ENCODE results near the gene LSM3.

LSM3 gene

DNA sequence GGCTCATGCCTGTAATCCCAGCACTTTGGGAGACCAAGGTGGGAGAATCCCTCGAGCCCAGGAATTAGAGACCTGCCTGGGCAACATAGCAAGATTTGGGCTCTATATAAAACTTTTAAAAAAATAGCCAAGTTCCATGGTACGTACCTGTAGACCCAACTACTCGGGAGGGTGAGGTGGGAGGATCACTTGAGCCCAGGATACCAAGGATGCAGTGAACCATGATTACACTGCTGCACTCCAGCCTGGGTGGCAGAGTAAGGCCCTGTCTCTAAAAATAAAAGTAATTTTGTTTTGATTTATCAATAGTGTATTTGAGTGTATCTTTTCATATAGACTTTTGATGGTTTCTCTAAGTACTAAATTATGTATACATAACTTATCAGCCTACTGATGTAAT is 63.1 kb downstream of the LSM3 start:
- no peak for DNase-seq (ENCODE audit: low spot score)

DNA sequence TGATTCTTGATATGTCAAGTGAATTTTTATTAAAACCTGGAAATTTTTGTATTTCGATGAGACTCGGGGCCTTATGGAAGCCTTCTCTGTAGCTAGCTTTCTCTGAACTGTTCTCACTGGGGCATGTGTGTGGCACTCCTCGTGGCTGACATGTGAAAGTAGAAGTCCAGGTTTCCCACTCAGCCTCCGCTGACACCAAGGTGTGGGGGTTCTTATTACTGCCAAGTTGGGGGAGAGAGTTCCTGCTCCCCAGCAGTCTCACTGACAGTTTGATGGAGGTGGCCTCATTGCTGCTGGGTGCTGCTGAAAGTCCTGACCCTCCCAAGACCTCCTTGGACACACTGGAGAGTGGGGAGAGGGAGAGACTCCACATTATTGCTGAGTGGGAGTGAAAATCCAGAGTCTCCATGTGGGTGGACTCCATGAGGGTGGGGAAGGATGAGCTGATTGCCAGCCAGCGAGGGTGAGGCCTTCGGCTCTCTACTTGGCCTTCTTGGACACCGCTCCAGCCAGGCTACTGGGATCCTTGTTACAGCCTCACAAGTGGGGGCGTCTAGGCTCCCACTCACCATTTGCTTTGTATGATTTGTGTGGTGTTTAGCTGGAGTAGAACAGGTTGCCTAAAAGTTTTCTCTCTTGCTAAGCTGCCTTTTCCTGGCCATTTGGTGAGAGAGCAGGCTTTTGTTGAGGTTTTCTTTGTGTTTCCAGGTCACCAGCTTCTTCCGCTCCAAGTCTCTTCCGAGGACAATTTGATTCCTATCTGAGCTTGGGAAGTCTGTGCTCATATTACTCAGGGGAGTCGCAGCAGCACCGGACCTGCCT is 64.1 kb downstream of the LSM3 start:
- DNase-seq (ENCODE audit: low spot score), result no peak

DNA sequence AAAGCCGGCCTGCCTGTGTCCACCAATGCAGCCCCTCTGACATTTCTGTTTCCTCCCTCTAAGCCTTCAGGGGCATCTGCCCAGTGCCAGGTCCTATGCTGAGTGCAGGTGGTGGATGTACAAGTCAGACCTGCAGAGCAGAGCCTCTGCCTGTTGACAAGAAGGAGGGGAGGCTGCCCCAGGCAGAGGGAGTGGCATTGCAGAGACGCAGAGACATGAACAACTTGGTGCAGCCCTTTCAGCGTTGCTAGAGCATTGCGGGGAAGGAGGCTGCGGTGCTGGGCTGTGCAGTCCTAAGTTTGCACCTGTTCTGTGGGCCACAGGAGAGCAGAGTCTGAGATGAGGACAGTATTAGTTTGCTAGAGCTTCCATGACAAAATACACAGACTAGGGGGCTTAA is 65.2 kb downstream of the LSM3 start:
- DNase-seq (ENCODE audit: low spot score), result no peak

DNA sequence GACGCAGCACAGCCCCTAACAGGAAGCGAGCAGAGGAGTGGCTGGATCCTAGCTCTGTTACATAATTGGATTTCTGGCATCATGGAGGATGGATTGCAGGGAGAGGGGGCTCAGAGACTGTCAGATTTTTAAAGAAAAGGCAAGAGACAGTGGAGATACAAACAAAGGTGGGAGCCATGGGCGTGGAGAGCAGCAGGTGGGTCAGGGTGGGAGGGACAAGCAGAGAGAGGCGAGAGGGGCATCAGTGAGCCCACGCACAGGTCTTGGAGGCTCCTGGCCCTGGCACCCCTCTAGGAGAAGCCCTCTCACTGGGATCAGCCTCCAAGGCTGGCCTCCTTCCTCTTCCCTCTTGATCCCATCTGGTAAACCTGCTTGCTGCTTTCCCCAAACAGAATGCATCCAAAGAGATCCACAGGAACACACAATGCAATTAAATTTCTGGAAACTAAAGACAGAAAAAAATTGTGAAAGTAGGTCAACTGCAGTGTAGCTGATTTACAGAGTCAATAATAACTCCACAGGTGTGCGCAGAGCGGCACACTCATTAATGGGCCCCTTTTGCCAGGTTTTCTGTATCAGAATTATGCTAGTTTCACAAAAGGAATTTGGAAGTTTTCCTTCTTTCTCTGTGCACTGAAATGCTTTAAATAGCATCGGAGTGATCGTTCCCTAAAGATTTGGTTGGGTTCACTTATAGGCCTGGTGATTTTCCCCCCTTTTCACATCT is 66.1 kb downstream of the LSM3 start:
- DNase-seq (ENCODE audit: low spot score), result no peak

DNA sequence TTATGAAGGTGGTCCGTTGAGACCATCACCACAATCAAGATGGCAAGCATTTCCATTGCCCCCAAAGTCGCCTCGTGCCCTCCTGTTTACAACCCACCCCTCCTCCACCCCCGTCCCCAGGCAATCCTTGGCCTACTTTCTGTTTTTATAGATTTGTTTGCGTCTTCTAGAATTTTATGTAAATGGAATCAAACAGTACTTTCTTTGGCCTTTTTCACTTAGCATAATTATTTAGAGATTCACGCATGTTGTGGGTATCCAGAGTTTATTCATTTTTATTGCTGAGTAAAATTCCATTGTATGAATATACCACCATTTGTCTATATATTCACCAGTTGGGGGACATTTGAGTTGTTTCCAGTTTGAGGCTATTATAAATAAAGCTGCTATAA is 66.6 kb downstream of the LSM3 start:
- DNase-seq (ENCODE audit: low spot score), result no peak

DNA sequence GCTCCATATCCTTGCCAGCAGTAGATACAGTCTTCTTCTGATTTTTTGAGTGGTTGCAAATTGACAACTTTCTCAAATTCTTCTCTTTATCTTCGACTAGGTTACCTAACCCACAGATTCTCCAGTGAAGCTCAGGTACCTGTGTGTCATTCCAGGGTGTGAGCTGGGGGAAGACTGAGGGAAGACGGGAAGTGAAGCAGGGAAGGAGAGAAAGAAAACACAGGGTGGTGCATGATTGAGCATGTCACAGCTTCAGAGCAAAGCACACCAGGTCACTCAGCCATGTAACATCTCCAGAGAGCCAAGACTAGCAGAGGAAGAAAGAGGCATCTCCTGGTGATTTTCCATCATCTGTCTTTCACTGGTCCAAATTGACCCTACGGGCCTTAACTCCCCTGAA is 67.2 kb downstream of the LSM3 start:
- no peak for DNase-seq (ENCODE audit: low spot score)

DNA sequence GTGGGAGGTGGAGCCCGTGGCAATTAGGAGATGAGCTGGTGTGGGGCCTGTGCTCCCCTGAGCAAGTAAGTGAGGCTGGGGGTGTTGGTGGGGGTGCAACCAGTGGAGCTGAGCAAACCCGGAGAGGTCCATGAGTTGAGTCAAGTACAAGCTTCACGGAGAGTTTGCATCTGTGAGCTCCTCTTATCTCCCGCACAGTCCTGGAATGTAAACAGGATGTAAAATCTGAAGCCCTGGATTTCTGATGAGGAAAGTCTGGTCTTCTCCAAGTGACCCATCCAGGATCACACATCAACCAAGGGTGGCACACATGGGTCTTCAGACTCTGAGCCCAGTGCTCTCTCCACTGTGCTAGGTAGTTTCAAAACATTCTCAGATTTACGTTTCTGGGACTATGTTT is 67.8 kb downstream of the LSM3 start:
- DNase-seq (ENCODE audit: low spot score), result no peak

DNA sequence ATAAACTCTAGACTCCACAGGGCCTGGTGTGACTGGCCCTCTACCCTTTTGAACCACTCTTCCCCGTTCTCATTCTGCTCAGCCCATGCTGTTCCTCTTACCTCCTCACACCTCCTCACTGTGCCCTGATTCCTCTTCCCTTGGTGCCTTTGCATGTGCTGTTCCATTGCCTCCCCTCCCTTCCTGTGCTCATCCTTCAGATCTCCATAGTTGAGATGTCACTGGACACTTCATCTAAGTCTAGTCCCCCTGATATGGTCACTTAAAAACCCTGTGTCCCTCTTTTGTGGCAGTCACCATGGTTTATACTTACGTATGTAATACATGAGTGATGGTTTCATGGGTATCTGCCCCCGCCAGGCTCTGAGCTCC is 69.8 kb downstream of the LSM3 start:
- no peak for DNase-seq (ENCODE audit: low spot score)

DNA sequence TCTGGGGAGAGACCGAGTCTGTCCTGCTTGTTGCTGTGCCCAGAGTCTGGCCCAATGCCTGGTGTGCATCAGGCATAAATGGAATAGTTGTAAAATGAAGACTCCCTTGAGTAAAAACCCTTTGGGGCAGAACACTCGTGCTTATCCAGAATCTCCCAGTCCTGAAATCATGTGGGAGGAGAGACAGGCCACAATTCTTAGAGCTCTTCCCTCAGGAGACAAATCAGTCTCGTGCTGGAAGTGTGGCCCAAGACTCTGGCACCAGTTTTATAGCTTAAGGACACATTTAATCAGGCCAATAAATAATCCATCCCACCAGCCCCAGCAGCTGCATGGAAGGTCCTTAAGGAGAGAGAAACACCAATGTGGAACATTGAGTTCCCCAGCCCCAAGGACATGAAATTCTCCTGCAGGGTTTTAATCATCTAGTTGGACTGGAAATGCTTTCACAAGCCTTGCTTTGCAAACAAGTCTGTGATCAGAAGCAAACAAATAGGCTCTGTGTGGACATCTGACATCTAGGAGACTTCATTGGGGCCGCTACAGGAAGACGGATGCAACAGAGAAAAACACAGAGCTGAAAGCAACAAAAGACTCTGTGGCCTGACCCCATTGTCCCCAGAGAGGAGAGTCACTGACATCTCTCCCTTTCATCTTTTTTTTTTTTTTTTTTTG is 70.4 kb downstream of the LSM3 start:
- DNase-seq (ENCODE audit: low spot score), result peak; percentile 80

Measured in globus pallidus (tissue), 1 donor.